HG02763 (cell line): Measurements from ENCODE around the gene VSTM2B.

Experiments
- ATAC-seq: cut with Tn5 transposase; IDR thresholded peaks from one replicate; pipeline ENCODE4 v1.9.1; 2021; ENCODE audit warnings: mild to moderate bottlenecking, moderate library complexity; ENCODE audit not compliant: unreplicated experiment

VSTM2B gene

GRCh38 chr19:29495901-29496441, 29.8 kb upstream of the VSTM2B start:
- ATAC-seq, result no peak

DNA sequence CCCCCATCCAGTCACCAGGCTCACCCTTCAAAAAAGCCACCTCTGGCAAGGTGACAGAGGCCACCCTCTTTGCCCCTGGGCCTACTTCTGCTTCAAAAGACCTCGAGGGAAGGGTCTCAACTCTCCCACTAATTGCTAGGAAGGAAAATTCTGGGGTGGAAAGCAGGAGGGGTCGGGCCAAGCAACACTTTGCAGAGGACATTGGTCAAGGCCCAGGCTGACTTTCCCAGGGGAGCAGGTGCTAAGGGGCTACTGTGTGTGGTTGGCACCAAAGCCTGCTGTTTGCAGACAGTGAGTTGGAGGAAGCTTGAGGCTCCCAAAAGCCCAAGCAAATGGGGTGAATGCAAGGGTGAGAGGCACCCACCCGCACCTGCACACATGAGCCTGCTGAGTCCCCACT, 28.6 kb upstream of the VSTM2B start:
- no peak for ATAC-seq

DNA sequence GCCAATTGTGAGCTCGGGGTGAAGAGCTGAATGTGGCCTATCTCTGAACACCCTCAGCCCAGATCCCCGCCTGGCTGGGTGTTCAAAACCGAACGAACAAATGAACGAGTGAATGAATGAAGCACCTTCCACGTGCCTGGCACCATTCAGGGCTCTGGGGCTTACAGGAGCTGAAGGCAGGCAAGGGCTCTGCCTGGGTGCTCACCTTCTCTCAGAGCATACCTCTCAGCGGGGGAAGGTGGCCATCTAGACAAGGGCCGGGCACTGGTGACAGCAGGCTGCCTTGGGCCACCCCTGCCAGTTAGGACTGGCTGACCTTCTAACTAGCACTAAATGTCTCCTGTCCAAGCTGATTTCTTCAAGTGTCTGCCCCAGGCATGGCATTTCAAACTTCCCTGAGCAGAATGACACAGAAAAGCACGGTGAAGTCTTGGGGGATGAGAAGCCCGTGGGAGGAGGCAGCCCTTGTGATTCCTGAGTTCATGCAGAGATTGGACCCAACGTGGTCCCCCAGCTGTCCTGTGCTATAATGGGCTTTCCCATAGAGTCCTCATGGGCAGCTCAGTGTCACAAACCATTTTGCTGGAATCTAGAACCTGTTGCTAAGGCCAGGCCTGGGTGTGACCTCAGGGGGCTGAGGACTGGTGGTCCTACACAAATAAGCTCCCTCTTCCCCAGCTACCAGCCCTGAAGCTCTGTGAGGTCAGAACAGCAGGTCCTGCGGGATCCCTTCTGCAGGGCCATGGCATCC, 27.9 kb upstream of the VSTM2B start:
- no peak for ATAC-seq

GRCh38 chr19:29499261-29499920, 26.4 kb upstream of the VSTM2B start:
- no peak for ATAC-seq

GRCh38 chr19:29499921-29500590, 25.7 kb upstream of the VSTM2B start:
- ATAC-seq, result no peak

DNA sequence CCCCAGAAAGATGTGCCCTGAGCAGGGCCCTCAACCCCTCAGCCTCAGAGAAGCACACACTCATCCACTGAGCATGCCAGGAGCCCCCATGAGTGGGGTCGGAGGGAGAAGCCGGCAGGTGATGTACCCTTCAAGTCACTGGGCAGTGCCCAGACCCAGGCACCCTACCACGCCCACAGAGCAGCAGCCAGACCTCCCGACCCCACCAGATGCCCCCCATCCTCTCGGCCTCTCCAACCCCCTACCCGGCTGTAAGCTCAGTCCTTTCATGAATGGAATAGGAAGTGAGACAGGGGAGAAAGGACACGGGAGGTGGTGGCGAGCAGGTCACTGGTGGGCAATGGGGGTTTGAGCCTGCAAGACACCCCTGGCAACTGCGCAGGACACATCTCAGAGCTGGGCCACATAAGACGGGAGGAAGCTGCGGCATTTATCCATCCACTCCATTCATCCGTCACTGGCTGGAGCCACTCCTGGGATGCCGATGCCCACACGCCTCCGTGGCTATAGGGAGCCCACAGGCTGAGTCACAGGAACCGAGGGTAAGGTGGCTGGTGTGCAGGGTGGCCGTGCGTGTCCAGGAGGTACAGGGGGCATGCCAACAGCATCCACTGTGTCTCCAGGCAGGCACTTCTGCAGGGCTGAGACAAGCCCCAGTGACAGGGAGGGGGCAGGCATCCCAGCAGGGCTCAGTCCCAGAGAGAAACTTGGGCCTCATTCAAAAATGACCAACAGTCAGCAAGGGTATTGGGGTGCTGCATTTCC, 23.8 kb upstream of the VSTM2B start:
- no peak for ATAC-seq

- ATAC-seq, result no peak
Measured at GRCh38 chr19:29502581-29502850, 23.3 kb upstream of the VSTM2B start.

DNA sequence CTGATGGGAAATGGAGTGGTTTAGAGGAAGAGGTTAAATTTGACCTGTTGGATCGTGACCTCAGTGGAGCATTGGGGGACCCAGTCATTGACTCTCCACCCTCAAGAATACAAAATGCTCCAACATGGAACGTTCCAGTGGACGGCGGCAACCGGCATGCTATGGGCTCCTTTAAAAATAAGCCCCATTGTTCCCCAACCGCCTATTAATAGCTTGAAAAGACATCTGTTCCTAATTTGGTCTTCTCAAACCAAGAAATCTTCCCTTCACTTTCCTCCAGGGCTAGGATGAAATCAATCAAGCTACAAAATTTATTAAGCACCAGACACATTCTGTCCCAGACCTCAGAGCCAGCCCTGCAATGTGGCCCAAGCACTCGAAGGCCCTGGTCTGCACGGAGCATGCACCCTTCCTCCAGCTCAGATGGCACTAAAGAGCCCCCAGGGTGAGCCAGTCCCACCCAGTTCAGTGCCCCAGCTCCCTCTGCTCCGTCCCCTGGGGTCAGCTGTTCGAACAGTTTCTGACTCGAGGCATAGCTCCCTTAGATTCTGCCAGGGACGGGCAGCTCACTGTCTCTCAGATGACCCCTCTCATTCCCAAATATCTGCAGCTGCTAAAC, 22.5 kb upstream of the VSTM2B start:
- no peak for ATAC-seq

GRCh38 chr19:29503785-29504184, 22.0 kb upstream of the VSTM2B start:
- ATAC-seq, result no peak

DNA sequence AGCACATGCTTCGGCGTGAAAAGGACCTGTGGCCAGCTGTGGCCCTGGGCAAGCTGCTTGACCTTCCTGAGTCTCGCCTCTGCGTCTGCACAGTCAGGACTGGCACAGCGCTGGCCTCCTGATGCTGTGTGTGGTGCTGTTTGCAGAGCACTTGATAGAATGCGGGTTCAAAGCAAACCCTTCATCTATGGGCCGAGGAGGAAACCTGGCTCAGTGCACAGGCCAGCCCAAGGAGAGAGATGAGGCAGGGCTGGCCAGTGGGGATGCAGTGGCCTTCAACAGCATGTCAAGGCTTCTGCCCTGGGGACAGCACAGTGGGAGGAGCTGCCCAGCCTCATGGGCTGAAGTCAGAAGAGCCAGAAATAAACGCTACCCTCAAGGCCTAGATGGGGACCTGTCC, 21.3 kb upstream of the VSTM2B start:
- ATAC-seq, result no peak

- no peak for ATAC-seq
Measured at GRCh38 chr19:29505097-29505824, 20.5 kb upstream of the VSTM2B start.

DNA sequence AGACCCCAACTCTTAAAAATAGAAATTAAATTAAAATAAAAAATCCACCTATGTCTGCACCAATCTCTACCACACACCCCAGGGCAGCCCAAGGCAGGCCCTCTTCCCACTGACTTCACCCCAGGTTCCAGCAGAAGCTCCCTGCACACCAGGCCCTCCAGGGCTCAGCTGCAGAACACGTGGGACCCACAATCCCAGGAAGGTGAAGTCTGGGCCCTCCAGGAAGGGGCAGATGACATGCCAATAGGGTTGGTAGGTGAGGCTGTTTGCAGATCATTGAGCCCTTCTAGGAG, 19.2 kb upstream of the VSTM2B start:
- no peak for ATAC-seq

- ATAC-seq, result no peak
Measured at GRCh38 chr19:29507081-29507860, 18.5 kb upstream of the VSTM2B start.

DNA sequence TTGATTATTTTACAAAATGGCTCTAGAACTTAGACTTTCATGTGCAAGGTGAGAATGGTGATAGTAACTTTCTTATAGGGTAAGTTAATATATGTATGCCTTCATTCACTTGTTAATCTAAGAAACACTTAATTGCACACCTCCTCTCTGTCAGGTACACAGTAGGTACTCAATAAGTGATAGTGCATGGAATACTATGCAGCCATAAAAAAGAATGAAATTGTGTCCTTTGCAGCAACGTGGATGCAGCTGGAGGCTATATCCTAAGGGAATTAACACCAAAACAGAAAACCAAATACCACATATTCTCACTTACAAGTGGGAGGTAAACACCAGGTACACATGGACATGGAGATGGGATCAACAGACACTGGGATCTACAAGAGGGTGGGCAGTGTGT, 17.6 kb upstream of the VSTM2B start:
- no peak for ATAC-seq

- ATAC-seq, result no peak
Measured at GRCh38 chr19:29509456-29509855, 16.3 kb upstream of the VSTM2B start.

DNA sequence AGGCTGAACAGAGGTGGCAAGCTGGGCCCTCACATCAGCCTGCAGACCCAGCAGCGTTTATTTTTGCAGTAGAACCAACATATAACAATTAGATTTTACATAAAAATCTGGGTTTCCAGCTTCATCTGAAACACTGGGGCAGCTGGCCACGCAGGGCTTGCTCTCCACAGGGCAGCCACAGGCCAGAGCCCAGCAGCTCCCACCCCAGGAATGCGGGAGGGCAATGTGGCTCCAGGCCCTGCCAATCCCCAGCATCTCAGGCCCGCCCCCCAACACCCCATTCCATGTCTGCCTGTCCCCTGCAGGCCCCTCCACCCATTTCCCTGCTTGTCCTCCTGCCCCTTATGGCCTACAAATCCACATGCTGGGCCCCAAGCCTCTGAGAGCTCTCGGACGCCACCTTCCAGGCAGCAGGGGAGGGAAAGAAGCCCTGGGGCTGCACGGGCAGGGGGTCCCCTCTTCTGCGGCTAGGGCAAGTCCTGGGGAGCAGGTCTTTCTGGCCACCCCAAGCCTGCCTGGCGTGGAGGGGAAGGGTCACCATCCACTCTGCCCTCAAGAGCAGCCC, 15.0 kb upstream of the VSTM2B start:
- no peak for ATAC-seq

- ATAC-seq, result no peak
Measured at GRCh38 chr19:29511768-29512167, 14.0 kb upstream of the VSTM2B start.

DNA sequence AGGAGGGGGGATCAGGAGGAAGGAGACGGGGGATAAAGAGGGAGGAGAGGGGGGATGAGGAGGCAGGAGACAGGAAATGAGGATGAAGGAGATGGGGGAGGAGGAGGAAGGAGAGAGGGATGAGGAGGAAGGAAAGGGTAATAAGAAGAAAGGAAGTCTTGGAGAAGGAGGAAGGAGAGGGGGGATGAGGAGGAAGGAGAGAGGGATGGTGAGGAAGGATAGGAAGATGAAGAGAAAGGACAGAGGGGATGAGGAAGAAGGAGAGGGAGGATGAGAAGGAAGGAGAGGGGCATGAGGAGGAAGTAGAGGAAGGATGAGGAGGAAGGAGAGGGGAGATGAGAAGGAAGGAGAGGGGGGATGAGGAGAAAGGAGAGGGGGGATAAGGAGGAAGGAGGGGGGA, 13.0 kb upstream of the VSTM2B start:
- no peak for ATAC-seq

DNA sequence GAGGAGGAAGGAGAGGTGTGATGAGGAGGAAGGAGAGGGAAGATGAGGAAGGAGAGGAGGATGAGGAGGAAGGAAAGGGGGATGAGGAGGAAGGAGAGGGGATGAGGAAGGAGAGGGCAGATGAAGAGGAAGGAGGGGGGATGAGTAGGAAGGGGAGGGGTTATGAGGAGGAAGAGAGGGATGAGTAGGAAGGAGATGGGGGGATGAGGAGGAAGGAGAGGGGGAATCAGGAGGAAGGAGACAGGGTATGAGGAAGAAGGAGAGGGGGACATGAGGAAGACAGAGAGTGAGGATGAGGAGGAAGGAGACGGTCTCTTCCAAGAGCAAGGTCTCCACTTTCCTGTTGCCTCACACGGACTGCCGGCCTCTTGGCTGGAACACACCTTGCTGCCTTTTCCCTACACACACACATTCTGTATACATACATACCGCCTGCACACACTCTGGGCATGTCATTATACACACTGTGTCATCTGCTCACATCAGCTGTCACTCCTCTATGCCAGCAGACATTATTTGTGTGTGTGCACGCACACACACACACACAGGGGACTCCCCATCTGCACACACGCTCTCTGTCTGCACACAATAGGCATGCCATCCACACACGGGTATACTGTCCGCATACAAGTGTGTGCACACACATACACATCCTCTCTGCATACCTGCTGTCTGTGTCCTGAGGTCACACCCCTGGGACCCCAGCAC, 11.1 kb upstream of the VSTM2B start:
- ATAC-seq, result no peak
